H1 (cell line): ENCODE data around the gene ADCY9. TPM values are rescaled to one million over a fixed set of nuclear protein-coding genes. Genes with fewer than 3 reads are reported as not detected.
A peak's percentile ranks its signal among the peaks of the same experiment; 100 is the strongest.

Source experiments
- CTCF ChIA-PET: fragments of 300-600 bp; sonication (Branson Sonifier 250); formaldehyde crosslinking; loops from one replicate; lab custom pipeline; 2021; ENCODE audit not compliant: partially characterized antibody; lab: Charles Lee
- POLR2A ChIA-PET: fragments of 300-600 bp; sonication (Branson Sonifier 250); formaldehyde crosslinking; loops from one replicate; lab custom pipeline; 2021; ENCODE audit warnings: inconsistent platforms; ENCODE audit not compliant: partially characterized antibody; lab: Charles Lee
- DNase-seq, 2 experiments: peaks; one replicate each; pipeline versions ENCODE4 v3.0.0 to v3.0.0-alpha.2; 2010 to 2022; ENCODE audit warnings: low spot score in 2 of 2, low read depth in 1 of 2, mixed read lengths in 1 of 2
- FAIRE-seq: peaks from 2 replicates; lab custom pipeline; 2011; peaks lifted over from hg19 to GRCh38; lab: Jason Lieb, UNC
- H2AFZ ChIP-seq: 2 replicates; pipeline ENCODE4 v1.8.1; 2012; ENCODE audit warnings: low read length, inconsistent platforms
- H2AK5ac ChIP-seq: 2 replicates; pipeline ENCODE4 v1.6.1; 2013; ENCODE audit warnings: low read depth, low read length
- H2BK120ac ChIP-seq: replicated peaks from 2 replicates; pipeline ENCODE3; 2013; ENCODE audit warnings: low read depth, low read length, inconsistent platforms
- H2BK12ac ChIP-seq: 2 replicates; pipeline ENCODE4 v1.6.1; 2013; ENCODE audit warnings: low read depth, low read length
- H2BK15ac ChIP-seq: 2 replicates; pipeline ENCODE4 v1.6.1; 2013; ENCODE audit warnings: low read length
- H2BK20ac ChIP-seq: 2 replicates; pipeline ENCODE4 v1.6.1; 2013; ENCODE audit warnings: low read length
- H2BK5ac ChIP-seq: 2 replicates; pipeline ENCODE4 v1.6.1; 2013; ENCODE audit warnings: low read depth, low read length
- H3K14ac ChIP-seq: 2 replicates; pipeline ENCODE4 v1.6.1; 2013; ENCODE audit warnings: inconsistent platforms; ENCODE audit not compliant: insufficient read length
- H3K18ac ChIP-seq: 2 replicates; pipeline ENCODE4 v1.6.1; 2013; ENCODE audit warnings: low read length; ENCODE audit errors: extremely low read depth
- H3K23ac ChIP-seq: 2 replicates; pipeline ENCODE4 v1.6.1; 2013; ENCODE audit warnings: inconsistent platforms; ENCODE audit not compliant: insufficient read length
- H3K23me2 ChIP-seq: 2 replicates; pipeline ENCODE4 v1.6.1; 2013; ENCODE audit warnings: low read depth, low read length
- H3K27ac ChIP-seq: 2 replicates; pipeline ENCODE4 v1.6.1; 2011; ENCODE audit warnings: low read depth, low read length, inconsistent platforms
- H3K27me3 ChIP-seq, 4 experiments: replicated peaks in 1 of 4; 1 replicate in 1 of 4; 2 replicates in 3 of 4; pipeline versions ENCODE4 v1.6.1 to v1.8.1; 2011 to 2013; ENCODE audit warnings: low read length in 3 of 4, mild to moderate bottlenecking in 3 of 4, inconsistent platforms in 2 of 4, mixed read lengths in 2 of 4, moderate library complexity in 1 of 4; ENCODE audit not compliant: control insufficient read depth in 3 of 4, insufficient read depth in 3 of 4; ENCODE audit errors: extremely low read depth in 1 of 4
- H3K36me3 ChIP-seq, 4 experiments: 2 replicates each; pipeline versions ENCODE4 v1.6.1 to v1.8.1; 2011 to 2013; ENCODE audit warnings: mild to moderate bottlenecking in 4 of 4, low read length in 3 of 4, moderate library complexity in 2 of 4, control low read depth in 1 of 4, inconsistent platforms in 1 of 4; ENCODE audit not compliant: insufficient read depth in 4 of 4, control insufficient read depth in 2 of 4
- H3K4ac ChIP-seq: replicated peaks from 2 replicates; pipeline ENCODE3; 2013; ENCODE audit warnings: low read length, low read depth, mixed read lengths, inconsistent platforms; ENCODE audit not compliant: insufficient read length
- H3K4me1 ChIP-seq, 4 experiments: replicated peaks in 1 of 4; 1 replicate in 1 of 4; 2 replicates in 3 of 4; pipeline versions ENCODE4 v1.6.1 to v1.8.1; 2011 to 2013; ENCODE audit warnings: low read length in 3 of 4, inconsistent platforms in 2 of 4, mixed read lengths in 1 of 4; ENCODE audit not compliant: insufficient read depth in 4 of 4, control insufficient read depth in 3 of 4
- H3K4me2 ChIP-seq, 2 experiments: 2 replicates each; pipeline versions ENCODE4 v1.6.1 to v1.8.1; 2011 to 2013; ENCODE audit warnings: low read depth in 2 of 2, low read length in 2 of 2, control low read depth in 1 of 2, inconsistent platforms in 1 of 2, mild to moderate bottlenecking in 1 of 2; ENCODE audit not compliant: insufficient read depth in 1 of 2
- H3K4me3 ChIP-seq, 4 experiments: fragments of 200-600, 300-600 bp in 1 of 4; sonication (generic), shearing (Covaris generic), sonication (Bioruptor Twin) in 1 of 4; 2 replicates each; pipeline versions ENCODE4 v1.5.1 to v1.8.1; 2011 to 2016; ENCODE audit warnings: low read length in 4 of 4, low read depth in 3 of 4, control low read depth in 2 of 4, inconsistent platforms in 2 of 4, mild to moderate bottlenecking in 2 of 4, mixed read lengths in 1 of 4, moderate library complexity in 1 of 4; ENCODE audit not compliant: insufficient read depth in 2 of 4; ENCODE audit errors: extremely low read depth in 1 of 4
- H3K56ac ChIP-seq: replicated peaks from 2 replicates; pipeline ENCODE3; 2013; ENCODE audit warnings: low read depth, mild to moderate bottlenecking, mixed read lengths, low read length, inconsistent platforms; ENCODE audit not compliant: insufficient read length
- H3K79me1 ChIP-seq: 2 replicates; pipeline ENCODE4 v1.6.1; 2013; ENCODE audit warnings: low read depth, low read length, control low read depth
- H3K79me2 ChIP-seq, 2 experiments: 2 replicates each; pipeline versions ENCODE4 v1.6.1 to v1.8.1; 2012 to 2013; ENCODE audit warnings: low read length in 2 of 2, mild to moderate bottlenecking in 2 of 2, inconsistent platforms in 1 of 2; ENCODE audit not compliant: insufficient read depth in 2 of 2, control insufficient read depth in 1 of 2
- H3K9ac ChIP-seq, 4 experiments: replicated peaks in 1 of 4; 1 replicate in 1 of 4; 2 replicates in 3 of 4; pipeline versions ENCODE4 v1.6.1 to v1.8.1; 2011 to 2013; ENCODE audit warnings: low read depth in 3 of 4, low read length in 3 of 4, control low read depth in 2 of 4, mild to moderate bottlenecking in 2 of 4, moderate library complexity in 2 of 4, inconsistent platforms in 1 of 4; ENCODE audit errors: extremely low read depth in 1 of 4
- H3K9me3 ChIP-seq, 2 experiments: 2 replicates each; pipeline versions ENCODE4 v1.6.1 to v1.8.1; 2012 to 2013; ENCODE audit warnings: mild to moderate bottlenecking in 2 of 2, moderate library complexity in 2 of 2, control low read depth in 1 of 2, inconsistent platforms in 1 of 2, low read depth in 1 of 2, low read length in 1 of 2, mixed read lengths in 1 of 2; ENCODE audit not compliant: insufficient read depth in 2 of 2
- H4K20me1 ChIP-seq, 2 experiments: replicated peaks in 1 of 2; 2 replicates each; pipeline versions ENCODE3 to v1.8.1; 2011 to 2013; ENCODE audit warnings: inconsistent platforms in 2 of 2, low read length in 2 of 2, mild to moderate bottlenecking in 1 of 2; ENCODE audit not compliant: insufficient read depth in 2 of 2, control insufficient read depth in 1 of 2
- H4K5ac ChIP-seq: 2 replicates; pipeline ENCODE4 v1.6.1; 2013; ENCODE audit warnings: low read length, low read depth, mixed read lengths, inconsistent platforms; ENCODE audit not compliant: insufficient read length
- H4K8ac ChIP-seq: 2 replicates; pipeline ENCODE4 v1.8.0; 2013; ENCODE audit warnings: mild to moderate bottlenecking, moderate library complexity, low read length, inconsistent platforms; ENCODE audit not compliant: insufficient read depth; ENCODE audit errors: extremely low read depth
- H4K91ac ChIP-seq: replicated peaks from 2 replicates; pipeline ENCODE3; 2013; ENCODE audit warnings: low read length, mixed read lengths, inconsistent platforms; ENCODE audit not compliant: insufficient read length
- HDAC6 ChIP-seq: IDR thresholded peaks from one replicate; pipeline ENCODE4 v1.7.1; 2012; ENCODE audit warnings: low read depth, mild to moderate bottlenecking, inconsistent platforms, low read length, moderate library complexity
- NANOG ChIP-seq: IDR thresholded peaks from 2 replicates; pipeline ENCODE4 v1.6.1; 2011; ENCODE audit warnings: low read length, low read depth, mild to moderate bottlenecking, inconsistent platforms; ENCODE audit not compliant: insufficient read depth, poor library complexity, severe bottlenecking
- SUZ12 ChIP-seq: fragments of 200-600 bp; sonication (generic); IDR thresholded peaks from 2 replicates; pipeline ENCODE4 v1.6.1; 2012; ENCODE audit warnings: mild to moderate bottlenecking, inconsistent platforms, low read length, moderate library complexity, mixed read lengths
- WGBS, 2 experiments: shearing (Covaris generic) in 1 of 2; methylation state at CpG; one replicate each; pipeline versions ENCODE4 v1.1.6 to v1.1.7; 2013 to 2015; ENCODE audit warnings: low lambda C conversion rate in 2 of 2, mixed read lengths in 2 of 2, inconsistent platforms in 1 of 2, low coverage in 1 of 2, missing lambda C conversion rate in 1 of 2; ENCODE audit not compliant: insufficient replicate concordance in 2 of 2, insufficient coverage in 1 of 2, insufficient read length in 1 of 2; ENCODE audit errors: extremely low coverage in 1 of 2, missing lambda C conversion rate in 1 of 2; 5-methylcytosine and 5-hydroxymethylcytosine counted together
- polyA plus RNA-seq, 7 experiments: library from polyadenylated mRNA; depleted of rRNA in 3 of 7; stranded (reverse) in 5 of 7; unstranded in 2 of 7; fragments of >200 nt in 5 of 7; fragments of 200-250 nt in 2 of 7; gene quantifications; 1 replicate in 5 of 7; 2 replicates in 1 of 7; 4 replicates in 1 of 7; pipeline versions ENCODE4 v1.2.1 to v1.2.3, GENCODE V29; 2011 to 2013; ENCODE audit warnings: missing spikeins in 2 of 7, mixed read lengths in 2 of 7
- total RNA-seq: library from RNA; stranded (reverse); fragmentation: NEBNext Ultra II Directional; extraction: Animal tissue kit (Norgen Biotek cat#: 25700); gene quantifications from 2 replicates; pipeline ENCODE4 v1.2.1, GENCODE V29; 2021

Gene ADCY9
- total and polyA plus RNA-seq, 2 of the 8 experiments (the other 6 are each of a cell fraction or from before 2014, with no cell fraction given) = 5.4 to 13.1 TPM

- Histone ChIP-seq H3K79me2 (no peaks in the 10 kb centered on the region), H3K18ac (no peak overlapping the region; the same call in 1 of the 2 replicates), H4K8ac (no peak overlapping the region), H3K9ac (no peak overlapping the region), H3K79me1 (no peaks in the 10 kb centered on the region), H3K27ac (no peak overlapping the region), H2AFZ (no peak overlapping the region), H3K4me1 (peaks cover 0 to 3% (median 1%) of the 10 kb centered on the region in 4 experiments; a peak in 2 of 7 replicates), H2AK5ac (no peak overlapping the region), H3K23ac (no peak overlapping the region), H3K23me2 (no peaks in the 10 kb centered on the region), H2BK5ac (no peak overlapping the region), H2BK120ac (no peak overlapping the region), H3K9me3 (no peaks in the 10 kb centered on the region), H2BK12ac (0 out of 2 replicates have a peak overlapping the region, but pooled peaks have one; percentile 27), H3K27me3 (no peaks in the 10 kb centered on the region), H4K5ac (no peak overlapping the region), H4K20me1 (no peaks in the 10 kb centered on the region), H3K36me3 (no peaks in the 10 kb centered on the region), H2BK15ac (no peak overlapping the region), H3K14ac (no peak overlapping the region), H3K4ac (no peak overlapping the region), H4K91ac (no peak overlapping the region), H3K56ac (no peak overlapping the region), H3K4me3 (no peak overlapping the region), H3K4me2 (no peak overlapping the region), H2BK20ac (no peak overlapping the region)
- POLR2A ChIA-PET = no interaction called here
- DNase-seq (peak in 1 of 2 experiments; percentile 33), FAIRE-seq (no peak)
- CTCF ChIA-PET = interaction anchor here (1.0 to 1.9 kb wide), 3 partner anchors 73 to 195 kb away, joined by 3 to 4 read pairs (median 3); no protein-coding TSS in a partner anchor
- TF ChIP-seq NANOG = no peak
- TF ChIP-seq SUZ12 = no peak
- no peak for TF ChIP-seq HDAC6
- WGBS, 2 experiments = 95% methylated on average over 6 of the region's 6 CpGs; no CpG with 5 or more reads in 1 of the 2 experiments
Observed at GRCh38 chr16:4058386-4058785, 57.9 kb downstream of the ADCY9 start.
